GM23338 (cell line): ENCODE results near the gene PIEZO2. TPM values are rescaled to one million over a fixed set of nuclear protein-coding genes. Genes with fewer than 3 reads are reported as not detected.
"Not testable (repeated sequence)": the region's sequence is repeated elsewhere in the genome, so short reads cannot be mapped to it uniquely, and the experiment has no call there.

ENCODE experiments used
- ATAC-seq: fragments of 200-7000 bp; cut with Tn5 transposase; 3 replicates; pipeline ENCODE4 v1.9.1; 2020
- DNase-seq: peaks from one replicate; pipeline ENCODE4 v3.0.0-alpha.2; 2015; ENCODE audit warnings: low spot score
- H2AFZ ChIP-seq: fragments of 200-600 bp; sonication (generic); 2 replicates; pipeline ENCODE4 v1.8.0; 2016; ENCODE audit warnings: antibody characterized with exemption, mild to moderate bottlenecking, moderate library complexity
- H3F3A ChIP-seq: fragments of 200-600 bp; sonication (generic); replicated peaks from 2 replicates; pipeline ENCODE4 v1.8.0; 2017; ENCODE audit warnings: antibody characterized with exemption, mixed run types, low read depth
- H3K27ac ChIP-seq: fragments of 200-600 bp; sonication (generic); 2 replicates; pipeline ENCODE4 v1.6.1; 2016; ENCODE audit warnings: low read depth
- H3K27me3 ChIP-seq: fragments of 200-600 bp; sonication (generic); 2 replicates; pipeline ENCODE4 v1.8.0; 2016; ENCODE audit warnings: mild to moderate bottlenecking, mixed run types, moderate library complexity; ENCODE audit not compliant: insufficient read depth
- H3K36me3 ChIP-seq: fragments of 200-600 bp; sonication (generic); 2 replicates; pipeline ENCODE4 v1.8.0; 2016; ENCODE audit warnings: mild to moderate bottlenecking; ENCODE audit not compliant: insufficient read depth
- H3K4me1 ChIP-seq: fragments of 200-600 bp; sonication (generic); 2 replicates; pipeline ENCODE4 v1.8.0; 2016; ENCODE audit warnings: mild to moderate bottlenecking, moderate library complexity; ENCODE audit not compliant: insufficient read depth
- H3K4me2 ChIP-seq: fragments of 200-600 bp; sonication (generic); 2 replicates; pipeline ENCODE4 v1.7.1; 2017; ENCODE audit warnings: mixed run types
- H3K4me3 ChIP-seq: fragments of 200-600 bp; sonication (generic); 2 replicates; pipeline ENCODE4 v1.6.1; 2016; ENCODE audit warnings: mixed run types
- H3K79me2 ChIP-seq: fragments of 200-600 bp; sonication (generic); replicated peaks from 2 replicates; pipeline ENCODE4 v1.8.0; 2017; ENCODE audit warnings: mild to moderate bottlenecking; ENCODE audit not compliant: insufficient read depth
- H3K9me2 ChIP-seq: fragments of 200-600 bp; sonication (generic); 2 replicates; pipeline ENCODE4 v1.8.0; 2017; ENCODE audit not compliant: insufficient read depth
- H4K20me1 ChIP-seq: fragments of 200-600 bp; sonication (generic); replicated peaks from 2 replicates; pipeline ENCODE4 v1.8.0; 2017; ENCODE audit warnings: mild to moderate bottlenecking; ENCODE audit not compliant: insufficient read depth
- H3K27ac Mint-ChIP-seq: 2 replicates; pipeline ENCODE4 v1.8.0; 2020; ENCODE audit warnings: inconsistent platforms, mild to moderate bottlenecking, moderate library complexity, mixed read lengths
- H3K27me3 Mint-ChIP-seq: 3 replicates; pipeline ENCODE4 v1.8.0; 2022; ENCODE audit warnings: low read depth, mild to moderate bottlenecking, moderate library complexity, mixed read lengths, inconsistent platforms; ENCODE audit not compliant: insufficient read depth, poor library complexity
- H3K36me3 Mint-ChIP-seq: 3 replicates; pipeline ENCODE4 v1.8.0; 2021; ENCODE audit warnings: low read depth, mild to moderate bottlenecking, inconsistent platforms, moderate library complexity, mixed read lengths
- H3K4me1 Mint-ChIP-seq: 3 replicates; pipeline ENCODE4 v1.8.0; 2020; ENCODE audit warnings: mild to moderate bottlenecking, inconsistent platforms, mixed read lengths
- H3K4me3 Mint-ChIP-seq: 3 replicates; pipeline ENCODE4 v1.8.0; 2021; ENCODE audit warnings: moderate library complexity, mild to moderate bottlenecking, inconsistent platforms, mixed read lengths
- H3K9me3 Mint-ChIP-seq: 3 replicates; pipeline ENCODE4 v1.8.0; 2020; ENCODE audit warnings: moderate library complexity, mild to moderate bottlenecking, inconsistent platforms, mixed read lengths
- CTCF ChIP-seq, 2 experiments: fragments of 200-600 bp in 1 of 2; sonication (generic) in 1 of 2; conservative IDR thresholded peaks; 2 replicates each; pipeline versions ENCODE4 v1.5.1 to v1.6.1; 2016 to 2017; ENCODE audit warnings: antibody characterized with exemption in 2 of 2, low read depth in 2 of 2, mild to moderate bottlenecking in 2 of 2, moderate library complexity in 1 of 2
- ETS1 ChIP-seq: IDR thresholded peaks from 2 replicates; pipeline ENCODE4 v1.6.1; 2016; ENCODE audit warnings: antibody characterized with exemption
- EZH2phosphoT487 ChIP-seq: fragments of 200-600 bp; sonication (generic); IDR thresholded peaks from one replicate; pipeline ENCODE4 v1.8.1; 2018; ENCODE audit warnings: antibody characterized with exemption; ENCODE audit not compliant: unreplicated experiment
- JUNB ChIP-seq: IDR thresholded peaks from one replicate; pipeline ENCODE4 v1.6.1; 2016; ENCODE audit warnings: antibody characterized with exemption; ENCODE audit not compliant: unreplicated experiment
- NANOG ChIP-seq: IDR thresholded peaks from 2 replicates; pipeline ENCODE4 v1.6.1; 2016; ENCODE audit warnings: antibody characterized with exemption, borderline replicate concordance
- POLR2AphosphoS5 ChIP-seq: IDR thresholded peaks from 2 replicates; pipeline ENCODE4 v1.6.1; 2016; ENCODE audit warnings: antibody characterized with exemption, low read depth
- REST ChIP-seq: IDR thresholded peaks from one replicate; pipeline ENCODE4 v1.6.1; 2018; ENCODE audit warnings: antibody characterized with exemption; ENCODE audit not compliant: unreplicated experiment
- ZNF331 ChIP-seq: fragments of 250-450 bp; sonication (Bioruptor Pico); IDR thresholded peaks from 2 replicates; pipeline ENCODE4 v1.5.0; 2020; ENCODE audit warnings: low read depth, mild to moderate bottlenecking, moderate library complexity
- polyA plus RNA-seq: library from polyadenylated mRNA; unstranded; fragments of >200 nt; fragmentation: Nextera tagmentation; extraction: Ambion mirVana; gene quantifications from 2 replicates; pipeline ENCODE4 v1.2.1, GENCODE V29; 2016
- total RNA-seq: library from RNA; depleted of rRNA; stranded (reverse); fragments of >200 nt; shearing (Covaris generic); gene quantifications from 2 replicates; pipeline ENCODE4 v1.2.3, GENCODE V29; 2014

PIEZO2 gene
- total and polyA plus RNA-seq, 2 experiments from 2014 or later = 4.8 to 8.2 TPM

- H3K4me1 Mint-ChIP-seq = peaks cover 25% of the 10 kb centered on the region
- ATAC-seq, H3K27me3 Mint-ChIP-seq, DNase-seq, H3K4me3 Mint-ChIP-seq, H3K9me3 Mint-ChIP-seq, H3K4me3 ChIP-seq, H3K9me2 ChIP-seq, H3K27ac ChIP-seq, H2AFZ ChIP-seq, H3K4me2 ChIP-seq, H3F3A ChIP-seq, H3K27ac Mint-ChIP-seq, H3K36me3 ChIP-seq, H3K79me2 ChIP-seq, H3K27me3 ChIP-seq, H4K20me1 ChIP-seq: not testable (repeated sequence)
- H3K36me3 Mint-ChIP-seq = peaks cover 16% of the 10 kb centered on the region
- peaks cover 18% of the 10 kb centered on the region for H3K4me1 ChIP-seq
Measured at GRCh38 chr18:10846035-10846434, 303.3 kb downstream of the PIEZO2 start.

GRCh38 chr18:10843565-10843964 is 305.8 kb downstream of the PIEZO2 start:
- Mint-ChIP-seq H3K36me3 (peaks cover 16% of the 10 kb centered on the region), H3K27ac (no peak overlapping the region), H3K4me3 (no peak overlapping the region), H3K27me3 (no peaks in the 10 kb centered on the region), H3K9me3 (peaks cover 10% of the 10 kb centered on the region), H3K4me1 (peaks cover 15% of the 10 kb centered on the region)
- ATAC-seq = no peak
- H3K4me3 ChIP-seq = no peak overlapping the region
- H4K20me1 ChIP-seq = no peaks in the 10 kb centered on the region
- H3K27ac ChIP-seq = no peak overlapping the region
- no peaks in the 10 kb centered on the region for H3K27me3 ChIP-seq
- TF ChIP-seq ETS1 = no peak
- H3K36me3 ChIP-seq = no peaks in the 10 kb centered on the region
- H3F3A ChIP-seq = no peaks in the 10 kb centered on the region
- no peak overlapping the region for H3K4me2 ChIP-seq
- no peaks in the 10 kb centered on the region for H3K79me2 ChIP-seq
- peaks cover 15% of the 10 kb centered on the region for H3K4me1 ChIP-seq
- DNase-seq = no peak
- no peak overlapping the region for H2AFZ ChIP-seq
- H3K9me2 ChIP-seq = no peaks in the 10 kb centered on the region

- Mint-ChIP-seq H3K27me3 (no peaks in the 10 kb centered on the region), H3K4me1 (peaks cover 9% of the 10 kb centered on the region), H3K4me3 (no peak overlapping the region), H3K36me3 (peaks cover 16% of the 10 kb centered on the region), H3K9me3 (peaks cover 10% of the 10 kb centered on the region), H3K27ac (no peak overlapping the region)
- Histone ChIP-seq H3F3A (no peaks in the 10 kb centered on the region), H3K36me3 (no peaks in the 10 kb centered on the region), H3K27ac (no peak overlapping the region), H2AFZ (no peak overlapping the region), H3K4me2 (no peak overlapping the region), H3K9me2 (no peaks in the 10 kb centered on the region), H3K27me3 (no peaks in the 10 kb centered on the region), H3K4me1 (peaks cover 8% of the 10 kb centered on the region), H4K20me1 (no peaks in the 10 kb centered on the region), H3K4me3 (no peak overlapping the region), H3K79me2 (no peaks in the 10 kb centered on the region)
- ATAC-seq = no peak
- no peak for DNase-seq
- TF ChIP-seq CTCF (conservative IDR thresholded peaks at IDR 0.05; ENCODE audit: low read depth in 2 of 2) (no peak), JUNB (no peak), REST (no peak), EZH2phosphoT487 (no peak), NANOG (no peak), ZNF331 (CRISPR knock-in tag) (no peak), POLR2AphosphoS5 (no peak), ETS1 (no peak)
Measured at GRCh38 chr18:10842861-10843260, 306.5 kb downstream of the PIEZO2 start.
